Upper lobe of left lung (tissue), 4 donors: ENCODE results near the gene KRT7.

Source experiments
- CTCF ChIP-seq, 6 experiments: fragments of 450-650 bp in 4 of 6; fragments of 200-600 bp in 2 of 6; sonication (generic) in 2 of 6; IDR thresholded peaks; one replicate each; pipeline ENCODE4 v1.5.1; 2016 to 2019; ENCODE audit warnings: antibody characterized with exemption in 6 of 6
- EP300 ChIP-seq, 4 donors: sonication (generic); formaldehyde crosslinking; IDR thresholded peaks; one replicate each; pipeline ENCODE4 v1.5.1; 2017; ENCODE audit warnings: antibody characterized with exemption in 4 of 4, control low read depth in 2 of 4
- POLR2A ChIP-seq, 4 donors: fragments of 450-650 bp; IDR thresholded peaks; one replicate each; pipeline ENCODE4 v1.5.1; 2016 to 2017; ENCODE audit warnings: antibody characterized with exemption in 4 of 4, mild to moderate bottlenecking in 2 of 4

GRCh38 chr12:52295663-52296062, 62.6 kb downstream of the KRT7 start:
- TF ChIP-seq CTCF (IDR thresholded peaks at IDR 0.05), result no peak
- no peak for TF ChIP-seq EP300 (IDR thresholded peaks at IDR 0.05)
- no peak for TF ChIP-seq POLR2A (IDR thresholded peaks at IDR 0.05)
